GM19324 (cell line): Measurements from ENCODE around the gene KIF6.
"Not testable (repeated sequence)": the region's sequence is repeated elsewhere in the genome, so short reads cannot be mapped to it uniquely, and the experiment has no call there.

Experiments
- ATAC-seq: cut with Tn5 transposase; IDR thresholded peaks from one replicate; pipeline ENCODE4 v1.9.1; 2021; ENCODE audit warnings: mild to moderate bottlenecking, moderate library complexity; ENCODE audit not compliant: unreplicated experiment, low FRiP score

The KIF6 gene

GRCh38 chr6:39723350-39723749 is 1.9 kb downstream of the KIF6 start:
- ATAC-seq: not testable (repeated sequence)

- no peak for ATAC-seq
Observed at GRCh38 chr6:39714802-39715201, 10.4 kb downstream of the KIF6 start.

GRCh38 chr6:39707962-39708683 is 17.1 kb downstream of the KIF6 start:
- no peak for ATAC-seq

- ATAC-seq: no peak
Observed at GRCh38 chr6:39706819-39707335, 18.3 kb downstream of the KIF6 start.

DNA sequence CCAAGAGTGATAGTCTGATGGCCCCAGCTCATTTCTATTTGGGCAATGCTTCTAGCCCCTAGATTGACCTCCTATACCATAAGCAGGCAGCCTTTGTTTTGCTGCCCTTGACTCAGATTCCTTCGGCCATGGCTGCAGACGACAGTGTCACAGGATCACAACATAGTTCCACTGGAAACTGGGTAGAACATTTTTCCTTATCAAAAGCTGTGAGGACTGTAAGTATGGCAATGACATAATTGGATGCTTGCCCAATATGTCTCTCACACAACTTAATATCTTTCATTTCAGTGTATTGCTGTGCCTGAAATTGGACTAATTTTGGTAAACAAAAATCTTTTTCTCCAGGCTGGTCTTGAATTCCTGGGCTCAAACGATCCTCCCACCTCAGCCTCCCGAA is 22.9 kb downstream of the KIF6 start:
- no peak for ATAC-seq

GRCh38 chr6:39700362-39700761 is 24.8 kb downstream of the KIF6 start:
- no peak for ATAC-seq

DNA sequence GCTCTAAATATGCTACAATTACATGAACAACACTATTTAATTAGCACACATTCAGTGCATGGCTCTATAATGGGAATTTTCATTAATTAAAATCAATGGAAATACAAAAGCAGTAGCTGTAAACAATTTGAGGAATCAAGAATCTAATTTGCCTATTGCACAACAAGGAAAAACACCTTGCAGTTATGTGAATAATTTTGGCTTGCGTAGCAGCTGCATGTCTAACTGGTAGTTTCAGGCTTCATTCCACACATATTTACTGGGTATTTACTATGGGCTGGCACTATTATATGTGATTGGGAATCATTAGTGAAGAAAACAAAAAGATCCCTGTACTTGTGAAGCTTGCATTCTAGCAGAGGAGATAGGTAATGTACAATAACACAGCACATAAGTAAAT is 26.4 kb downstream of the KIF6 start:
- no peak for ATAC-seq

- no peak for ATAC-seq
Observed at GRCh38 chr6:39696986-39697788, 28.0 kb downstream of the KIF6 start.

GRCh38 chr6:39695447-39695846 is 29.8 kb downstream of the KIF6 start:
- no peak for ATAC-seq

DNA sequence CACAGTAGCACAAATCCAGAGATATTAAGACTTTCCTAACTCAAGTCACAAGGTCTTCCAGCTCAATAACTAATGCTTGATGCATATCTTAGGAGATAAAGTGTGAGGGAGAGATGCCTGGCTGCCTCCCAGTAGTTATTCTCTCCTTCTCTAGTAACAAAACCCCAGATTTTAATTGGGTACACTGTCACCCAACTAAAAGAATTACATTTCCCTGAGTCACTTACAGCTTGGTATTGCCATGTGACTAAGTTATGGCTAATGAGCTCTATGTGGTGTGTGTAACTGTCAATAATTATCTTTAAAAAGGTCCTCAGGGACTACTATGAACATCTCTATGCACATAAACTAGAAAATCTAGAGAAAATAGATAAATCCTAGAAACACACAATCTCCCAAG is 32.0 kb downstream of the KIF6 start:
- no peak for ATAC-seq

DNA sequence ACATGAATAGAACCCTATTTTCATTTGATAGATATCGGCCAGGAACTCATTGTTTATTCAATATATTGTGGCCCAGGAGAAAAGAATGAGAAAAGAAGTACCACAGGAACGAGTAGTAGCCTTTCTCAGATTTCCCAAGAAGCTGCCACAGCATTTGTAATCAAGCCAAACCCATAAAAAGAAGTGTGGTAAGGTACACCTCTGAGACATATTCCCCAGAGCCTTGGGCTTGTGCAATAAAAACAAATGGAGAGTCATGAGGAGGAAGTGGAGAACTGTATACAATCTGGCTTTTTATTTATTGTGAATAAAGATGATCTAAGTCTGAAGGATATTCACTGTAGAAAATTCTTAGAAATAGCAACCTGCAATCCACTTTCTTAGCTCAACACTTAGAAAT is 36.7 kb downstream of the KIF6 start:
- no peak for ATAC-seq

DNA sequence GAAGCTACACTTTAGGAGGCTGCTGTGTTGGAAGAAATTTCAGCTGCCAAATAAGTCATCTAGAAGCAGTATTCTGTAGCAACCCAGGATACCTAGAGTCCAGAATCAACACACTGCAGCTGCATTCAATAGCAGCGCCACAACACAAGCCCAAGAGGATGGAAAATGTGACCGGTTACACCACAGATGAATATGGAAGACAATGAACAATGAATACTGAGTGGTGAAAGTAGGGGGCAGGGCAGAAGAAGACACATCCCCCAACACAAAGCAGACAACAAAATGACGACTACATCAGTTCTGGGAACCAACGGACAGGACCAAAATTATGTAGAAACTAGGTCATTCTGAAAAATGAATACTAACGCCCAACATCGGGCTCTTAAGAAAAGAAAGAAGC is 38.2 kb downstream of the KIF6 start:
- no peak for ATAC-seq

DNA sequence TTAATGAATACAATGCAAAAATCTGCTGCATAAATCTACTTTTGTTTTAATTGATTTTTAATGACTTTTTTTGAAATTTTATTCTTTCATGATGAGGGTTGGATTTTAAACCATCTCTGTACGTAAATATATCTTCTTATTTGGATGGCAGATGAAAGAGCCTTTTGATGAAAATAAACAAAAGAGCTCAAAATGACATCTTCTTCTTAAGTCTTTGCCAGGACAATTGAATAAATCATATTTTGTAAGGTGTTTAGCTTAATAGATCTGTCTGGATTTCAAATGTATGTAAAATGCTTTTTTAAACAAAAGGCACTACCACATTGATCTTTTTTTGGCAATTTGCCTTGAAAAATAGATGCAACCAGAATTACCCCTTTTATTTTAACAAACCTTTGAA is 39.3 kb downstream of the KIF6 start:
- ATAC-seq: no peak

- ATAC-seq: no peak
Observed at GRCh38 chr6:39685489-39685826, 39.8 kb downstream of the KIF6 start.

DNA sequence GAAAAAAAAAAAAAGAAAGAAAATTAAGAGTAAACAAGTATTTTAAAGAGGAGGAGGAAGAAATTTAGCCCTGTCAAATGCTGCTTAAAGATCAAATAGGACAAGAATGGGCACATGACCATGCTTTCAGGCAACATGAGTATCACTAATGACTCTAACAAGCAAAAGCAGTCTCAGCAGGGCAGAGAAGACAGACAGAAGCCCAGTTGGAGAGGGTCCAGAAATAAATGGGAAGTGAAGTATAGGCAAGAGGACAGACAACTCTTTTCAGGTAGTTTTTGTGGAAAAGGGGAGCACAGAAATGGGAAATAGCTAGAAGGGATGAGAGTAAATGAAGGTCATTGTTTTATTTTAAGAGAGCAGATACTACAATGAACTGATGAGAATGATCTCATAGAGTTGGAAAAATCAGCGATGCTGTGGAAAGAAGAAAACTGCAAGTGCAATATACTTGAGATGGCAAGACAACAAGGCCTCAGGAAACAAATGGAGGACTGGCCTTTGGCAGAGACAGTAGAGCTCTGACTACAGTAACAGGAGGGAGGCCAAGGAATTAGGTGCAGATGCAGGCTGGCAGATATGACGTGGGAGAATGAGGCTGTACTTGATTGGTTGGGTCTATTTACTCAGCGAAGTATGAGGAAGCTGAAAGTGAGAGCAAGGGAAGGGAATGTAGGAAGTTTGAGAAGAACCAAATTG is 40.3 kb downstream of the KIF6 start:
- ATAC-seq: no peak

DNA sequence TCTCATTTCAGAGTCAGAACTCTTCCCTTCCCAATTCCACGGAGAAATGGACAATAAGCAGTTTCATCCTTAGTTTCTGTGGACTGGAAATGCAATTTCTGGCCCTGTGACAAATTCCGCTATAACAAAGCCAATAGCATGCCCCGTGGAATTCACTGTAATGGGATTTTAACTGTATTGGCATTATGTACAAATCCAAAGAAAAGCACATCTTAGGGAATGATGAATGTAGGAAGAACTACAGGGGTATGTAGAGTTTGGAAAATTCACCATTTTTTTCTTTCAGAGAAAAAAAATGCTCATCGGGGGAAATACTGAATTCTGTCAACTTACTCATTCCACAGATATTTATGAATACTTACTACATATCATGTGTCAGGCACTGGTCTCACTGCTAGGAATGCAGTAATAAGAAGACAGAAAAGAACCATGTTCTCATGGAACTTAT is 43.5 kb downstream of the KIF6 start:
- ATAC-seq: no peak

DNA sequence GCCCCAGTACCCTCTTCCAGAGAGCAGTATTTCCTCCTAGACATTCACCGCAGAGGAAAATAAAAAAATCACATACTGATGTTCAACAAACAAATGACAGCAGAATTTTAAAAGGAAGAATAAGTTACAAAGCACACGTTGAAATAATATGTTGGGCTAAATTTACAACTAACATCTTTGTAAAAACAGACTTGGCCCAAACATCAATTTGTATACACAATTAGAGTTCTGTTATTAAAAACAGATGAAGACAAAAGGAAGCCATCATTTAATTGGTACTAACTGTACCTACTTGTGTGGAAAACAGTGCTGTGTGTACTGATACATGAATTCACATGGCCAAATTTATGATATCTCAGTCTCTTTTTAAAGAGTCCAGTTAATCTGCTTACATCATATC is 46.3 kb downstream of the KIF6 start:
- no peak for ATAC-seq

- ATAC-seq: not testable (repeated sequence)
Observed at GRCh38 chr6:39677318-39677717, 47.9 kb downstream of the KIF6 start.

GRCh38 chr6:39670519-39670918 is 54.7 kb downstream of the KIF6 start:
- ATAC-seq: no peak

GRCh38 chr6:39669973-39670342 is 55.2 kb downstream of the KIF6 start:
- no peak for ATAC-seq

- no peak for ATAC-seq
Observed at GRCh38 chr6:39669207-39669972, 55.8 kb downstream of the KIF6 start.
